ENCODE measurements around the gene ITGA8.
"Not testable (repeated sequence)": the region's sequence is repeated elsewhere in the genome, so short reads cannot be mapped to it uniquely, and the experiment has no call there.

ITGA8 gene

GRCh38 chr10:15632456-15633091, 87.1 kb downstream of the ITGA8 start:
- DNase-seq: no peak

GRCh38 chr10:15631205-15631604, 88.5 kb downstream of the ITGA8 start:
- in situ Hi-C loops (cut with HindIII; ENCODE audit: low pct_ligation_motif_present, low pct_unique_long_range_greater_than_20kb, low sequenced_read_pairs); DNase-seq: not testable (repeated sequence)

More at GRCh38 chr10:15632456-15633091, 87.1 kb downstream of the ITGA8 start:
- in situ Hi-C loops (cut with HindIII; ENCODE audit: low pct_ligation_motif_present, low pct_unique_long_range_greater_than_20kb, low sequenced_read_pairs): no loop called here

- DNase-seq: no peak
- in situ Hi-C loops (cut with HindIII; ENCODE audit: low pct_ligation_motif_present, low pct_unique_long_range_greater_than_20kb, low sequenced_read_pairs): no loop called here
Measured at GRCh38 chr10:15630353-15630752, 89.4 kb downstream of the ITGA8 start.

- in situ Hi-C loops (cut with HindIII; ENCODE audit: low pct_ligation_motif_present, low pct_unique_long_range_greater_than_20kb, low sequenced_read_pairs): no loop called here
- DNase-seq: no peak
Measured at GRCh38 chr10:15627617-15628196, 92.0 kb downstream of the ITGA8 start.

GRCh38 chr10:15626937-15627336, 92.8 kb downstream of the ITGA8 start:
- in situ Hi-C loops (cut with HindIII; ENCODE audit: low pct_ligation_motif_present, low pct_unique_long_range_greater_than_20kb, low sequenced_read_pairs): no loop called here
- DNase-seq: no peak

- no peak for DNase-seq
- in situ Hi-C loops (cut with HindIII; ENCODE audit: low pct_ligation_motif_present, low pct_unique_long_range_greater_than_20kb, low sequenced_read_pairs): no loop called here
Measured at GRCh38 chr10:15625261-15625660, 94.5 kb downstream of the ITGA8 start.

GRCh38 chr10:15624401-15625196, 95.1 kb downstream of the ITGA8 start:
- in situ Hi-C loops (cut with HindIII; ENCODE audit: low pct_ligation_motif_present, low pct_unique_long_range_greater_than_20kb, low sequenced_read_pairs): no loop called here
- no peak for DNase-seq

GRCh38 chr10:15620836-15621515, 98.7 kb downstream of the ITGA8 start:
- DNase-seq: no peak
- in situ Hi-C loops (cut with HindIII; ENCODE audit: low pct_ligation_motif_present, low pct_unique_long_range_greater_than_20kb, low sequenced_read_pairs): no loop called here

- in situ Hi-C loops (cut with HindIII; ENCODE audit: low pct_ligation_motif_present, low pct_unique_long_range_greater_than_20kb, low sequenced_read_pairs): no loop called here
- no peak for DNase-seq
Measured at GRCh38 chr10:15620337-15620736, 99.4 kb downstream of the ITGA8 start.

- DNase-seq: no peak
- in situ Hi-C loops (cut with HindIII; ENCODE audit: low pct_ligation_motif_present, low pct_unique_long_range_greater_than_20kb, low sequenced_read_pairs): no loop called here
Measured at GRCh38 chr10:15609246-15609645, 110.5 kb downstream of the ITGA8 start.

GRCh38 chr10:15606377-15606776, 113.3 kb downstream of the ITGA8 start:
- in situ Hi-C loops (cut with HindIII; ENCODE audit: low pct_ligation_motif_present, low pct_unique_long_range_greater_than_20kb, low sequenced_read_pairs): no loop called here

GRCh38 chr10:15605740-15606369, 113.9 kb downstream of the ITGA8 start:
- in situ Hi-C loops (cut with HindIII; ENCODE audit: low pct_ligation_motif_present, low pct_unique_long_range_greater_than_20kb, low sequenced_read_pairs): no loop called here

More at GRCh38 chr10:15606377-15606776, 113.3 kb downstream of the ITGA8 start:
- DNase-seq: no peak

GRCh38 chr10:15603446-15604011, 116.2 kb downstream of the ITGA8 start:
- in situ Hi-C loops (cut with HindIII; ENCODE audit: low pct_ligation_motif_present, low pct_unique_long_range_greater_than_20kb, low sequenced_read_pairs): no loop called here

More at GRCh38 chr10:15605740-15606369, 113.9 kb downstream of the ITGA8 start:
- no peak for DNase-seq

GRCh38 chr10:15601819-15602218, 117.9 kb downstream of the ITGA8 start:
- in situ Hi-C loops (cut with HindIII; ENCODE audit: low pct_ligation_motif_present, low pct_unique_long_range_greater_than_20kb, low sequenced_read_pairs): no loop called here

More at GRCh38 chr10:15603446-15604011, 116.2 kb downstream of the ITGA8 start:
- DNase-seq: no peak

GRCh38 chr10:15595260-15595659, 124.5 kb downstream of the ITGA8 start:
- no peak for DNase-seq
- in situ Hi-C loops (cut with HindIII; ENCODE audit: low pct_ligation_motif_present, low pct_unique_long_range_greater_than_20kb, low sequenced_read_pairs): no loop called here

More at GRCh38 chr10:15601819-15602218, 117.9 kb downstream of the ITGA8 start:
- no peak for DNase-seq

- in situ Hi-C loops (cut with HindIII; ENCODE audit: low pct_ligation_motif_present, low pct_unique_long_range_greater_than_20kb, low sequenced_read_pairs): no loop called here
- DNase-seq: no peak
Measured at GRCh38 chr10:15591937-15592336, 127.8 kb downstream of the ITGA8 start.

GRCh38 chr10:15591431-15591830, 128.3 kb downstream of the ITGA8 start:
- DNase-seq: no peak
- in situ Hi-C loops (cut with HindIII; ENCODE audit: low pct_ligation_motif_present, low pct_unique_long_range_greater_than_20kb, low sequenced_read_pairs): no loop called here

Measured in ACHN (cell line).